ENCODE measurements around the gene WDPCP. TPM values are rescaled to one million over a fixed set of nuclear protein-coding genes. Genes with fewer than 3 reads are reported as not detected.

WDPCP gene
- total and polyA plus RNA-seq, 12 donors: 2.7 to 14.6 (median 9.3) TPM

- no peaks in the 10 kb centered on the region for H3K27me3 ChIP-seq
- WGBS, 4 donors: 88 to 98% (median 96%) methylated on average over 1 of the region's 1 CpG
- no peak overlapping the region for H3K4me3 ChIP-seq
- H3K27ac ChIP-seq: no peak overlapping the region
- intact Hi-C loops (cut with DNase I): no loop called here
- DNase-seq: no peak
- TF ChIP-seq CTCF (IDR thresholded peaks at IDR 0.05) (no peak), POLR2A (IDR thresholded peaks at IDR 0.05) (no peak)
- no peaks in the 10 kb centered on the region for H3K36me3 ChIP-seq (replicated peaks in 1 of 2)
- no peaks in the 10 kb centered on the region for H3K9me3 ChIP-seq (replicated peaks in 1 of 3)
- no peaks in the 10 kb centered on the region for H3K4me1 ChIP-seq (replicated peaks in 1 of 2)
Measured at GRCh38 chr2:63378589-63378988, 209.7 kb downstream of the WDPCP start.

GRCh38 chr2:63374341-63374740, 213.9 kb downstream of the WDPCP start:
- 95 to 99% (median 97%) methylated on average over 2 of the region's 2 CpGs for WGBS, 4 donors
- no peak overlapping the region for H3K4me3 ChIP-seq
- no peaks in the 10 kb centered on the region for H3K36me3 ChIP-seq (replicated peaks in 1 of 2)
- intact Hi-C loops (cut with DNase I): no loop called here
- peaks cover 0 to 10% (median 0%) of the 10 kb centered on the region in 3 donors for H3K9me3 ChIP-seq (replicated peaks in 1 of 3)
- no peak for DNase-seq
- no peak for TF ChIP-seq POLR2A (IDR thresholded peaks at IDR 0.05)
- TF ChIP-seq CTCF (IDR thresholded peaks at IDR 0.05): no peak
- H3K27ac ChIP-seq: no peak overlapping the region
- H3K4me1 ChIP-seq (replicated peaks in 1 of 2): no peaks in the 10 kb centered on the region
- no peaks in the 10 kb centered on the region for H3K27me3 ChIP-seq

- WGBS, 4 donors: 91 to 97% (median 96%) methylated on average over 3 of the region's 3 CpGs
- TF ChIP-seq CTCF (IDR thresholded peaks at IDR 0.05) (no peak), POLR2A (IDR thresholded peaks at IDR 0.05) (no peak)
- Histone ChIP-seq H3K27me3 (no peaks in the 10 kb centered on the region), H3K4me3 (no peak overlapping the region), H3K27ac (no peak overlapping the region), H3K36me3 (replicated peaks in 1 of 2) (no peaks in the 10 kb centered on the region), H3K4me1 (replicated peaks in 1 of 2) (no peaks in the 10 kb centered on the region), H3K9me3 (replicated peaks in 1 of 3) (peaks cover 0 to 10% (median 0%) of the 10 kb centered on the region in 3 donors)
- intact Hi-C loops (cut with DNase I): no loop called here
- DNase-seq: no peak
Measured at GRCh38 chr2:63372549-63372948, 215.7 kb downstream of the WDPCP start.

- no peaks in the 10 kb centered on the region for H3K27me3 ChIP-seq
- H3K4me1 ChIP-seq (replicated peaks in 1 of 2): no peaks in the 10 kb centered on the region
- H3K9me3 ChIP-seq (replicated peaks in 1 of 3): peaks cover 0 to 10% (median 0%) of the 10 kb centered on the region in 3 donors
- no peak overlapping the region for H3K4me3 ChIP-seq
- DNase-seq: no peak
- no peaks in the 10 kb centered on the region for H3K36me3 ChIP-seq (replicated peaks in 1 of 2)
- 94 to 98% (median 97%) methylated on average over 1 of the region's 1 CpG for WGBS, 4 donors
- no peak overlapping the region for H3K27ac ChIP-seq
- TF ChIP-seq POLR2A (IDR thresholded peaks at IDR 0.05) (no peak), CTCF (IDR thresholded peaks at IDR 0.05) (no peak)
- intact Hi-C loops (cut with DNase I): no loop called here
Measured at GRCh38 chr2:63369146-63369545, 219.1 kb downstream of the WDPCP start.
